ENCODE data around the gene VOPP1. TPM values are rescaled to one million over a fixed set of nuclear protein-coding genes. Genes with fewer than 3 reads are reported as not detected.

VOPP1 gene
- total RNA-seq, 1 experiment from 2014 or later = 60.2 TPM

GRCh38 chr7:55521512-55521911 is 50.8 kb downstream of the VOPP1 start:
- H4K20me1 ChIP-seq (ENCODE audit: low read length) = no peaks in the 10 kb centered on the region
- CTCF ChIA-PET = interaction anchor here (0.8 kb wide), 1 partner anchor 13 kb away, joined by 4 read pairs; no protein-coding TSS in a partner anchor

GRCh38 chr7:55520426-55521140 is 51.7 kb downstream of the VOPP1 start:
- Histone ChIP-seq H3K36me3 (ENCODE audit: low read depth, low read length) (peaks cover 5% of the 10 kb centered on the region; the same call in 1 of the 2 replicates), H3K9me2 (replicated peaks; ENCODE audit: low read length) (no peaks in the 10 kb centered on the region), H3K27ac (ENCODE audit: low read length) (no peak overlapping the region), H3F3A (ENCODE audit: low read length, unreplicated experiment) (no peaks in the 10 kb centered on the region), H2AFZ (ENCODE audit: low read length) (no peak overlapping the region), H3K9ac (ENCODE audit: low read length) (no peak overlapping the region), H3K4me3 (ENCODE audit: low read length) (no peak overlapping the region), H4K20me1 (ENCODE audit: low read length) (no peaks in the 10 kb centered on the region), H3K79me2 (ENCODE audit: low read length) (0 out of 2 replicates have a peak, but pooled peaks cover 4% of the 10 kb centered on the region), H3K9me3 (ENCODE audit: low read length) (no peaks in the 10 kb centered on the region), H3K4me1 (ENCODE audit: insufficient read depth, low read length) (no peaks in the 10 kb centered on the region), H3K27me3 (ENCODE audit: low read length) (no peaks in the 10 kb centered on the region), H3K4me2 (ENCODE audit: low read length) (no peak overlapping the region)
- ATAC-seq = no peak
- ChIA-PET CTCF (no interaction called here), POLR2A (ENCODE audit: unreplicated experiment) (no interaction called here)
- DNase-seq = no peak
- TF ChIP-seq EZH2 (IDR thresholded peaks at IDR 0.05; ENCODE audit: low read length, unreplicated experiment) = no peak
- TF ChIP-seq CTCF (conservative IDR thresholded peaks at IDR 0.05; ENCODE audit: low read depth, low read length) = no peak
- no peak for TF ChIP-seq EZH2phosphoT487 (IDR thresholded peaks at IDR 0.05; ENCODE audit: borderline replicate concordance, low read length)
- BruUV-seq (replicated peaks) = no TSS peak
- intact Hi-C loops (cut with micrococcal nuclease) = no loop called here

More at GRCh38 chr7:55521512-55521911, 50.8 kb downstream of the VOPP1 start:
- Histone ChIP-seq H3F3A (ENCODE audit: low read length, unreplicated experiment) (no peaks in the 10 kb centered on the region), H3K36me3 (ENCODE audit: low read depth, low read length) (peaks cover 5% of the 10 kb centered on the region; the same call in 1 of the 2 replicates), H3K9me3 (ENCODE audit: low read length) (no peaks in the 10 kb centered on the region), H3K4me1 (ENCODE audit: insufficient read depth, low read length) (no peaks in the 10 kb centered on the region), H3K4me3 (ENCODE audit: low read length) (no peak overlapping the region), H3K9ac (ENCODE audit: low read length) (no peak overlapping the region), H3K27me3 (ENCODE audit: low read length) (no peaks in the 10 kb centered on the region), H2AFZ (ENCODE audit: low read length) (no peak overlapping the region), H3K4me2 (ENCODE audit: low read length) (no peak overlapping the region), H3K27ac (ENCODE audit: low read length) (no peak overlapping the region), H3K9me2 (replicated peaks; ENCODE audit: low read length) (no peaks in the 10 kb centered on the region), H3K79me2 (ENCODE audit: low read length) (0 out of 2 replicates have a peak, but pooled peaks cover 4% of the 10 kb centered on the region)
- POLR2A ChIA-PET (ENCODE audit: unreplicated experiment) = no interaction called here
- intact Hi-C loops (cut with micrococcal nuclease) = no loop called here
- no peak for TF ChIP-seq EZH2phosphoT487 (IDR thresholded peaks at IDR 0.05; ENCODE audit: borderline replicate concordance, low read length)
- no peak for TF ChIP-seq EZH2 (IDR thresholded peaks at IDR 0.05; ENCODE audit: low read length, unreplicated experiment)
- TF ChIP-seq CTCF (conservative IDR thresholded peaks at IDR 0.05; ENCODE audit: low read depth, low read length) = no peak
- peak; percentile 29; the same call in 1 of the 2 replicates for ATAC-seq
- no peak for DNase-seq
- BruUV-seq (replicated peaks) = no TSS peak

- DNase-seq (no peak), ATAC-seq (no peak)
- H3K79me2 ChIP-seq (ENCODE audit: low read length) = 0 out of 2 replicates have a peak, but pooled peaks cover 4% of the 10 kb centered on the region
- no peaks in the 10 kb centered on the region for H3K27me3 ChIP-seq (ENCODE audit: low read length)
- H3K9ac ChIP-seq (ENCODE audit: low read length) = no peak overlapping the region
- H3K36me3 ChIP-seq (ENCODE audit: low read depth, low read length) = peaks cover 5% of the 10 kb centered on the region; the same call in 1 of the 2 replicates
- H3K9me2 ChIP-seq (replicated peaks; ENCODE audit: low read length) = no peaks in the 10 kb centered on the region
- no peak overlapping the region for H2AFZ ChIP-seq (ENCODE audit: low read length)
- no peaks in the 10 kb centered on the region for H3K9me3 ChIP-seq (ENCODE audit: low read length)
- no peak overlapping the region for H3K27ac ChIP-seq (ENCODE audit: low read length)
- ChIA-PET POLR2A (ENCODE audit: unreplicated experiment) (no interaction called here), CTCF (no interaction called here)
- no peaks in the 10 kb centered on the region for H4K20me1 ChIP-seq (ENCODE audit: low read length)
- no peak overlapping the region for H3K4me2 ChIP-seq (ENCODE audit: low read length)
- H3F3A ChIP-seq (ENCODE audit: low read length, unreplicated experiment) = no peaks in the 10 kb centered on the region
- intact Hi-C loops (cut with micrococcal nuclease) = no loop called here
- no TSS peak for BruUV-seq (replicated peaks)
- TF ChIP-seq CTCF (conservative IDR thresholded peaks at IDR 0.05; ENCODE audit: low read depth, low read length) (no peak), EZH2 (IDR thresholded peaks at IDR 0.05; ENCODE audit: low read length, unreplicated experiment) (no peak), EZH2phosphoT487 (IDR thresholded peaks at IDR 0.05; ENCODE audit: borderline replicate concordance, low read length) (no peak)
- no peak overlapping the region for H3K4me3 ChIP-seq (ENCODE audit: low read length)
- no peaks in the 10 kb centered on the region for H3K4me1 ChIP-seq (ENCODE audit: insufficient read depth, low read length)
Observed at GRCh38 chr7:55518836-55519235, 53.5 kb downstream of the VOPP1 start.
